NCI-H1694 treated with DMSO at 0.1 percent for 48 hours (cell line): ENCODE measurements around the gene TMEM144.

Experiments
- DNase-seq: peaks from one replicate; lab custom pipeline; 2025; lab: John Stamatoyannopoulos, UW

Gene TMEM144

GRCh38 chr4:158209825-158210807 is at the start of gene TMEM144:
Gene TMEM144, plus strand, starts transcription at chr4:158210486. Its CDS starts 2,182 bp downstream, at chr4:158212668.
- DNase-seq = no peak

DNA sequence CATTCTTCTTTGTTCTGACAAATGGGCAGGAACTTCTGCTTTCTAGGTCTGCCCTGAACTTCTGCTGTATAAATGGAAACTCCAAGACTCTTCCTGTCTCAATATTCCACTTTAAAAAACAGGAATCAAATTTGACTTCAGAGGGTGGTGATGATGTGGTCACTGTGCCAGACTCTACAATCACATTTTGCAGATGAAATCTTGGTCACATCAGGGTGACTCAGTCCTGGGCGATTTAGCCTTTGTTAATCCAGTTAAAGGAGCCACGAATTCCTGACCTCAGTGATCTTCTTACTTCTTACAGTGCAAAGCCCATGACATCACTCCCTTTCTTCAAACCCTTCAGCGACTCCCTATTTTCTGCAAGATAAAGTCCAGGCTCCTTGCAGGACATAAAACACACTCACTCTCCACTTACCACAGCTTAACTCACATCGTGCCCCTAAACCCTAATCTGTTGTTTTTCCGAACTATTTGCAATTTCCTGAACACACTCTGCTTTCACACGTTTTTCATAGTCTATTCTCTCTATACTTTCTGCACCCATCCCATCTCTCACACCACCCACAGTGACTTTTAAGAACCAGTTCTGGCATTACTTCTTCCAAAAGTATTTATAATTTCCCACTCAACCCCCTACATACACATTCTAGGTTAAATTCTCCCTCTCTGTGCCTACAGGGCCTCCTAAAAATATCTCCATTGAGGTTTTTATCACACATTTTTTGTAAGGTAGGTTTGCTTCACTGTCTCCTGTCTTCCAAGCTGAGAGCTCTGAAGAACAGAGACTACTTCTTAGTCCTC is 48.5 kb upstream of the TMEM144 start:
- DNase-seq = no peak

- no peak for DNase-seq
These were observed 47.7 kb upstream of the TMEM144 start for GRCh38 chr4:158162631-158163030.

DNA sequence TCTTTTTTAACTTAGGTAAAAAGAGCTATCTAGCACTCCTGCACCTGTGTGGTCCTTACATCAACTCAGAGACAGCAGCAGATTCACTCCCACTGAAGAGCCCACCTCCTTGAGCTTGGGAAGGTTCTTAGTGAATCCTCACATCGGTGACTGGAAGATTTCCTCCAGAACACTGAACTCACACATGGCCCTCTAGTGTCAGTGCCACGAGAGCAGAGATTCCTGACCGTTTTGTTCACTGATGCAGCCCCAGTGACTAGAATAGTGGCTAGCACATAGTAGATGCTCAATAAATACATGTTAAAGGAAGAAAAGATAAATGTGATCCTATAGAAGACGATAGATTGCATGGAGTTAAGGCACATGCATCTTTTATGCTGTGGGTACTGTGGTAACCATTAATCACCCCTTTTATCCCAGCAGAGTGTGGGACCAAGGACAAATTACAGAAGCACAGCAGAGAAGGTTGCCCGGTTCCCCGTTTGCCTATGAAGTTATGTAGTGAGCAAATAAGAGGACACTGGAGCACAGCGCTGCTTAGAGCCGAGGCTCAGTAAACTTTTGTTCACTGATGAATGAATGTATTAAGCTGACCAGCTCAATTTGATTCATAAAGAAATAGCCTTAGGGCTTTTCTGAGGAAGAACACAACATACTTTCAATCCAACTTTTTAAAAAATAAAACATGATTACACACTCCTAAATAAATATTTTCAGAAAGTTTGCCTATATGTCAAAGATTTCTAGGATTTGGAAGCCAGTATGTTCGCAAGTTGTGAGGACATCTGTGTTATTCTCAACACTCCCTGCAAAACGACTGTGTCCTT is 46.1 kb upstream of the TMEM144 start:
- no peak for DNase-seq

DNA sequence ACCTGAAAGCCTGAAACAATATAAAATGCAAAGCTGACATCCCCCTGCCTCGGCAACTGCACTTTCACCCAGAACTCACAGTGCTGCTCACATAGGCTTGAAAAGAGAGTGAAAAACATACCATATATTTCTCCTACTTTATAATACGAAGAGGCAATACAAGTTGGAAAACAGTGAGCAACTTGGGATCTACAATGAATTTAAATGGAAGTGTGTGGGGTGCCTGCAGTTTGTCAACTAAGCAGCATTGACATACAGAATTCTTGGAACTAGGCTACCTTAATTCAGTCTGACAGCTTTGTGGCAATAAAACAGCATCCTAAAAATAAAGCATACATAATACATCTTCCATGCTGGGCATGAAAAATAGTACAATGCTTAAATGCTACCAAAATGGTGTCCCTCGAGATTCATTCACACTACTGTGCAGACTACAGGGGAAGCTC is 45.5 kb upstream of the TMEM144 start:
- no peak for DNase-seq

GRCh38 chr4:158166701-158167100 is 43.6 kb upstream of the TMEM144 start:
- no peak for DNase-seq

- no peak for DNase-seq
These were observed 41.7 kb upstream of the TMEM144 start for GRCh38 chr4:158168606-158169005.

GRCh38 chr4:158169506-158169905 is 40.8 kb upstream of the TMEM144 start:
- no peak for DNase-seq

DNA sequence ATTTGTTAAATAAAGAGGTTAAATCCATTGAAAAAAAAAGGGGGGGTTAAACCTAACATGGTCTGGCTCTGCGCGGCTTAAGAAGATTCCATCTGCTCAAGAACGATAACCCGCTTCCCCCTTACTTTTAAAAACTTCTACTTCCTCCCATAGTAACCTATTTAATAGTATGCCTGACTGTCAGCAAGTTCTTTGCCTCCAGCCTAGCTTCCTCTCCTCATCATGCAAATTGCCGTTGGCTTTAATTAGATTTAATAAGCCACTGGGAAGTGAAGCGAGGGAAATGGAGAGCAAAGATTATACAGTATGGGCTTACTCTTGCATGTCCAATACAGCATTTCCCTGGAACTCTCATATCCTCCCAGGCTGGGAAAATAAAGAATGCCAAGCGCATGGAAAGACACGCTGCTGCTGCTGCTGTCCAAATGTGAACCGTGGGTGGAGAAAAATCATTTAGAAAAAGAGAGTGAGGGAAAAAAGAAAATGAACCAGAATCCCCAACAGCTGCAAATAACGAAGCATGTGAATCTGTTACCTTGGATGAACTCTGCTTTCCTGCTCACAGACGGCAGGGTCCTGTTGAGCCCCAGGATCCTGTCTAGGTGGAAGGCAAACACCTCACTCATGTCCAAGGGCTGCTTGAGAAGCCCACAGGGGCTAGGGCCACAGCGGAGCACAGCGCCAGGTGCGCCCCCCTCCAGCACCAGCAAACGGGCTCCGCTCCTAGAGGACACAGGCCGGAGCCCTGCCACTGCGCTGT is 40.2 kb upstream of the TMEM144 start:
- no peak for DNase-seq

DNA sequence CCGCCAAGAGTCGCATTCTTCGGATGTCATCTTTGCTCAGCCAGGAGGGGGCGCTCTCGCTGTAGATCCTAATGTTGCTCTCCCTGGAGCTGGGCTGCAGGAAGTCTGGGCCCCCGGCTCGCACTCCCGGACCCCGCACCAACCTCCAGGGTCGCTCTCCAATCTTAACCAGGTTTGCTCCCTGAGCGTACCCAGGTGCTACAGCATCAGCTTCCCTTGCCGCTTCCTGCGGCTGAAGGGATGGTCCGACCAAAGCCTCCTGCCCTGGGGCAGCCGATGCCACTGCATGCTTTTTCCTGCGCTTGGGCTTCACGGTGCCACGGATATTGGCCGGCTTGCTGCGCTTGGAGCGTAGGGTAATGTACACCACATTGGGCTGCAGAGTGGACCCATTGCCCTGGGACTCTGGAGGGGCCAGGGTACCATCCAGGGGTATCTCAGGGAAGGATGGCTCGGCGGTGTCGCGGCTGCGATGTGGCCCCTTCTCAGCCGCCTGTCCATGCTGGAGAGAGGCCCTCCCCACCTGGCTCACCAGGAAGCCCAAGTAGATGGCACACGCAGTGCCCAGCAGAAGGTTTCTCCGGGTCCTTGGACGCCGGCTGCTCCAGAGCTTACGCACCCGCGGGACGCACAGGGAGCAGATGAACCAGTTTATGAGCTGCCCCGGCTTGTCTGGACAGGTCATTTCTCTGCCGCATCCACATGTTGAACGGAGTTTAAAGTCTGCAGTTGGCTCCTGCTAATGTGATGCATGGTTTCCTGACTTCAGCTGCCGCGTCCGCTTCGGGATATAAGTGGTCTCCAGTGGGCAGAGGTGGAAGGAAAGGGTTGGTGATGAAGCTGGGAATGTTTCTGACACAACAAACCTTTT is 39.4 kb upstream of the TMEM144 start:
- no peak for DNase-seq

DNA sequence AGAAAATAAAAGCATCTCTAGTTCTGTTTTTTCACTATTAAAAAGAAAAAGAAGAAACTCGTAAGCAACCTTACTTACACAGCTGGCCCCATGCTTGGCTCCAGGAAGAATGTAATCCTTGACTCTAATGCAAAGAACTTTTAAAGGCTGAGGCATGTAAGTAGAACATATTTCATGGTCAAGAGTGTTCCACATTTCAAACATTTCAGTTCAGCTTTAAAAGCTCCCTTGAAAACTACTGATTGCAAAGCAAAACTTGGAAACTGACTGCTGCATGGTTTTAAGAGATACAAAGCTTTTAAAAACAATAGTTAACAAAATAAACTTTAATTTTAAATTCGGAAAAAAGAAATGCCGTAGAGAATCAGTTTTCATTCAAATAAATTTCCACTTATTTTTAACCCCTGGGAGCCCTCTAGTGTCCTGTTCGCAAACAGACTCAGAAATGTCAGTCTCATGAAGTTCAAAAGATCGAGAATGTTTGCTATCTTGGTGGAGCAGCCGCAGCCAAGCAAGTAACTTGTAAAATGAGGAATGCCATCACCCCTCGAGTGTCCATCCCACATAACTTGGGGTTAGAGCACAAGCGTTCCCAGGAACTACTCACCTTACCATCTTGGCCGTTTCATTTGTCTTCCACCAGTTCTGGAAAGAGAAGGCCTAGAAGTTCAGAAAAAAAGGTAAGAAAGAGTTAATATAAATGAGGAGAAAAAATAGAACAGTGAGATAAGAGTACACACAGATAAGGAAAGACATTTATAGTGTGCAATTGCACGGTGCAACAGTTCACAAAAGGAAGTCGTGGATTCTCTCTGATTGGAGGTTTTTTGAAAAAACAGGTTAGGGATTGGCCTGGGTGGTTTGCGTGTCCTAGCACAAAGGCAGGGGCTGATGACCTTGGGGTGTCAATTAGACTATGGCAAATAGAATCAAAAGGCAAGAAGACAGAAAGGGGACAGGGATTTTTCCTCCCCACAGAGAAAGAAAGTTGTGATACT is 37.7 kb upstream of the TMEM144 start, which contains the start of gene GASK1B:
Gene GASK1B, minus strand, starts transcription at position 765 of the 998 bp plus-strand sequence. CDS start 1,650 bp downstream, outside the sequence.
- no peak for DNase-seq

DNA sequence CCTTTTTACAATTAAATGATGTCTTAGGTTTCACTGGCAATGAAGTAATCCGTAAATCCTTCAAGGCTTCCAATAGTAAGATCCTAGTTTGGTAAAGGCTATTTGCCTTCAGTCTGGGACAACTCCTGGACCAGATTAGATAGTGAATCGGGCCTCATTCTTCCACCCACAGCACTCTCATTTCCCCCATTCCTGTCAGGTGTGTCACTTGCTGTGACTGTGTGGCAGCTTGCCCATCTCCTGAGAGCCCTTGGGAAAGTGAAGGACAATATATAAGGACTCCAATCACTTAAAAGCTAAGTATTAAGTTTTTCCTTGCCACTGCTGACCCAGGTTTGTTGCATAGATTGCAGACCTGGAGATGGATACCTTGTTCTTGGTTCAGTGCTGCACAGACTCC is 34.2 kb upstream of the TMEM144 start:
- no peak for DNase-seq

DNA sequence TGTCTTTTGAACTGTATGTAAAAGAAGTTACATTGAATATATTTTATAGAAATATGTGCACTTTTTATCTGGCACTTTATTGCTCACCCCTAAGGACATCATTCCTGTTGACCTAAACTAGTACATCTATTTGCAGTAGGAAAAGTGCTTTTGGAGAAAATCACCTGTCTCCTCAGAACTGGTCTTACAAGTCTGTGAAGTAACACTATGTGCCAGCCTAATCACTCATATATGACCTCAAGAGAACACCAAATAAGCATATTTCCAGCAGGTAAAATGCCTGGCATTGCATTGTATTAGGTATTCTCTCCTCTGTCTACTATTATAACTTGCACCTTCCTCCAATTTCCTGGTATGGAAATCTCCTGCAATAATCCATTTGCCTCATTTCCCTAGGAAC is 33.5 kb upstream of the TMEM144 start:
- no peak for DNase-seq

GRCh38 chr4:158179465-158179864 is 30.8 kb upstream of the TMEM144 start:
- no peak for DNase-seq

DNA sequence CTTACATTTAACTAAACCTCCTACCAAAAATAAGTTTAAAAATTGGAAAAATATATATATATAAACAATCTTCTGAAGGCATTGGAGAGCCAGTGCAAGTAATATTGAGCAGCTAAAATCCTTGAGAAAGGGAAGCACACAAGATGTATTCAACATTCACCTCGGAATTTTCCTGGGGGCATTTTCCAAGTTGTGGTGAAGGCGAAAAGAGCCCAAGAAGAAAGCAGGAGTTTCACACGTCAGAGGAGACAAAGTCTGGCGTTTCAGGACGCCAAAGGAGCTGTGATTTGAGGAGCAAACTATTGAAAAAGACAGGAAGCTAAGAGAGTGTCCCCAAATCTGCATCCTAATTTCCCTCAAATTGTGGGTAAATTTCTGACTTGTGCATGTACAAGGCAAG is 28.4 kb upstream of the TMEM144 start:
- DNase-seq = no peak

DNA sequence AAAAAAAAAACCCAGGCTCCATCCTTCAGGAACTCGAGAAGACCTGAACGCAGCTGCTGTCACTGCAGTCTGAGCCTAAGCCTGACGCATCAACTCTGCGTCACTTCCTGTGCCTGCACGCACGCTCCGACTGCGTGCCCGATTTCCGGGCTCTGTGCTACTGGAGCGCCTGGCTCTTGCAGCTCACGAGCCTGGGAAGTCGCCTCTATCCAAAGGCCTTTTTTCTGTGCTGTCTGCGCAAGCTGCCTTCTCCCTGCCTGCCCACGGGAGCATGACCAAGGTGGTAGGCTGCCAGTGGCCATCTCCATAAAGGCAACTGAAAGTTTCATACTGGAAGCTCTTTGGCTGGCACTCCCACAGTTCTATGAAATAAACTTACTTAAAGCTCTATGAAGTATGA is 27.6 kb upstream of the TMEM144 start:
- DNase-seq = no peak

DNA sequence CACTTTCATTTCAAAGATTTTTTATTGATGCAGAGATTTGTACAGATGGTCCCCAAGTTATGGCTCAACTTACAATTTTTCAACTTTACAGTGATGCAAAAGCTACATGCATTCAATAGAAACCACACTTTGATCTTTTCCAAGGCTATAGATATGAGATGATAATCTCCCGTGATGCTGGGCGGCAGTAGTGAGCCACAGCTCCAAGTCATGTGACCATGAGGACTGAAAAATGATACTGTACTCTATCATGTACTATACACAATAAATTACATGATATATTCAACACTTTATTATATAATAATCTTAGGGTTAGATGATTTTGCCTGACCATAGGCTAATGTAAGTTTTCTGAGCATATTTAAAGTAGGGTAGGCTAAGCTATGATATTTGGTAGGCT is 23.5 kb upstream of the TMEM144 start:
- no peak for DNase-seq

- DNase-seq = no peak
These were observed 20.9 kb upstream of the TMEM144 start for GRCh38 chr4:158189422-158189821.

- DNase-seq = no peak
These were observed 19.6 kb upstream of the TMEM144 start for GRCh38 chr4:158190718-158191117.
